Astrocyte (in vitro differentiated cells and primary cell): Measurements from ENCODE around the gene ATP1A1.

Experiments used
- EZH2 ChIP-seq: IDR thresholded peaks from 2 replicates; pipeline ENCODE4 v1.6.1; 2012; ENCODE audit warnings: mild to moderate bottlenecking, low read length, inconsistent platforms; ENCODE audit not compliant: insufficient read depth
- TF ChIP-seq, protein P1 (sequence below): IDR thresholded peaks from 2 replicates; pipeline ENCODE4 v1.5.1; 2011; ENCODE audit warnings: low read depth, mild to moderate bottlenecking, inconsistent platforms, low read length, moderate library complexity; ENCODE audit not compliant: insufficient read depth

DNA sequence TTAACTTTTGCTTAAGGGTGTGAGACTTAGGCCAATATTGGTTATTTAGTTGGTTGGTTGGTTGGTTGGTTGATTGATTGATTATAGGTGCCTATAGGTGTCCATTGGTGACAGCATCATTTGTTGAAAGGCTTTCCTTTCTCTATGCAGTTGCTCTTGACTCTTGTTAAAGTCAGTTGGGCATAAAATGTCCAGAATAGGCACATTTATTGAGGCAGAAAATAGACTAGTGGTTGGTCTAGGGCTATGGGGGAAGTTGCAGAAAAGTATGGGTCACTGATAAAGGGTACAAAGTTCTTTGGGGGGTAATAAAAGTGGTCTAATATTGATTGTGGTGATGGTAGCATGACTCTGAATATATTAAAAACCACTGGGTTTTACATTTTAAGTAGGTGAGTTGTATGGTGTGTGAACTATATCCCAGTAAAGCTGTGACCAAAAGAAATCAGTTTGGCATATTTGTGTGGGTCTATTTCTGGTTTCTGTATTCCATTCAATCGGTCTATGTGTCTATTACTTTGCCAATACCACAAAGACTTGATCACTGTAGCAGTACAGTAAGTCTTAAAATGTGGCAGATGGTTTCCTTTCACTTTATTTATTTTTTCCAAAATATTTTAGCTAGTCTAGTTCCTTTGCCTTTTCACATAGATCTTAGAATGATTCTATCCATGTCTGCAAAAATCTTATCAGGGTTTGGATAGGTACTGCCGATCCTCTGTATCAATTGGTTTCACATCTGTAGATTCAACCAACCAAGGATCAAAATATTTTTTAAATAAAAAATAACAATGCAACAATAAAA, 63.0 kb downstream of the ATP1A1 start:
- TF ChIP-seq, protein P1, sequence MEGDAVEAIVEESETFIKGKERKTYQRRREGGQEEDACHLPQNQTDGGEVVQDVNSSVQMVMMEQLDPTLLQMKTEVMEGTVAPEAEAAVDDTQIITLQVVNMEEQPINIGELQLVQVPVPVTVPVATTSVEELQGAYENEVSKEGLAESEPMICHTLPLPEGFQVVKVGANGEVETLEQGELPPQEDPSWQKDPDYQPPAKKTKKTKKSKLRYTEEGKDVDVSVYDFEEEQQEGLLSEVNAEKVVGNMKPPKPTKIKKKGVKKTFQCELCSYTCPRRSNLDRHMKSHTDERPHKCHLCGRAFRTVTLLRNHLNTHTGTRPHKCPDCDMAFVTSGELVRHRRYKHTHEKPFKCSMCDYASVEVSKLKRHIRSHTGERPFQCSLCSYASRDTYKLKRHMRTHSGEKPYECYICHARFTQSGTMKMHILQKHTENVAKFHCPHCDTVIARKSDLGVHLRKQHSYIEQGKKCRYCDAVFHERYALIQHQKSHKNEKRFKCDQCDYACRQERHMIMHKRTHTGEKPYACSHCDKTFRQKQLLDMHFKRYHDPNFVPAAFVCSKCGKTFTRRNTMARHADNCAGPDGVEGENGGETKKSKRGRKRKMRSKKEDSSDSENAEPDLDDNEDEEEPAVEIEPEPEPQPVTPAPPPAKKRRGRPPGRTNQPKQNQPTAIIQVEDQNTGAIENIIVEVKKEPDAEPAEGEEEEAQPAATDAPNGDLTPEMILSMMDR: no peak
- TF ChIP-seq EZH2: no peak
